ENCODE data around the gene NME3.

- TF ChIP-seq RAD21 (IDR thresholded peaks at IDR 0.05; ENCODE audit: low read length), result no peak
- no peak for TF ChIP-seq SMC3 (IDR thresholded peaks at IDR 0.05; ENCODE audit: low read depth, low read length)
- TF ChIP-seq CTCF (conservative IDR thresholded peaks at IDR 0.05; ENCODE audit: low read depth, low read length), result no peak
These were observed 25.2 kb downstream of the NME3 start for GRCh38 chr16:1745900-1746692.
